ENCODE data around the gene UBE3A.

UBE3A gene

GRCh38 chr15:25408929-25409328, 29.9 kb downstream of the UBE3A start:
- no peak for TF ChIP-seq CTCF (conservative IDR thresholded peaks at IDR 0.05; ENCODE audit: control insufficient read depth, insufficient read depth, low read depth, low read length)
- no peak overlapping the region for H3K4me3 ChIP-seq (ENCODE audit: control insufficient read depth, low read depth, low read length)
- no peak for DNase-seq (ENCODE audit: low read depth)

GRCh38 chr15:25408428-25408827, 30.4 kb downstream of the UBE3A start:
- no peak for DNase-seq (ENCODE audit: low read depth)
- no peak overlapping the region for H3K4me3 ChIP-seq (ENCODE audit: control insufficient read depth, low read depth, low read length)
- TF ChIP-seq CTCF (conservative IDR thresholded peaks at IDR 0.05; ENCODE audit: control insufficient read depth, insufficient read depth, low read depth, low read length), result no peak

GRCh38 chr15:25407950-25408349, 30.9 kb downstream of the UBE3A start:
- no peak overlapping the region for H3K4me3 ChIP-seq (ENCODE audit: control insufficient read depth, low read depth, low read length)
- TF ChIP-seq CTCF (conservative IDR thresholded peaks at IDR 0.05; ENCODE audit: control insufficient read depth, insufficient read depth, low read depth, low read length), result no peak

GRCh38 chr15:25406846-25407245, 32.0 kb downstream of the UBE3A start:
- TF ChIP-seq CTCF (conservative IDR thresholded peaks at IDR 0.05; ENCODE audit: control insufficient read depth, insufficient read depth, low read depth, low read length), result no peak
- H3K4me3 ChIP-seq (ENCODE audit: control insufficient read depth, low read depth, low read length), result no peak overlapping the region
- no peak for DNase-seq (ENCODE audit: low read depth)

More at GRCh38 chr15:25407950-25408349, 30.9 kb downstream of the UBE3A start:
- DNase-seq (ENCODE audit: low read depth), result no peak

GRCh38 chr15:25406261-25406660, 32.6 kb downstream of the UBE3A start:
- no peak for DNase-seq (ENCODE audit: low read depth)
- no peak for TF ChIP-seq CTCF (conservative IDR thresholded peaks at IDR 0.05; ENCODE audit: control insufficient read depth, insufficient read depth, low read depth, low read length)
- H3K4me3 ChIP-seq (ENCODE audit: control insufficient read depth, low read depth, low read length), result no peak overlapping the region

- no peak for TF ChIP-seq CTCF (conservative IDR thresholded peaks at IDR 0.05; ENCODE audit: control insufficient read depth, insufficient read depth, low read depth, low read length)
- no peak overlapping the region for H3K4me3 ChIP-seq (ENCODE audit: control insufficient read depth, low read depth, low read length)
- no peak for DNase-seq (ENCODE audit: low read depth)
Observed at GRCh38 chr15:25403771-25404170, 35.1 kb downstream of the UBE3A start.

GRCh38 chr15:25402342-25402741, 36.5 kb downstream of the UBE3A start:
- DNase-seq (ENCODE audit: low read depth), result no peak
- H3K4me3 ChIP-seq (ENCODE audit: control insufficient read depth, low read depth, low read length), result no peak overlapping the region
- no peak for TF ChIP-seq CTCF (conservative IDR thresholded peaks at IDR 0.05; ENCODE audit: control insufficient read depth, insufficient read depth, low read depth, low read length)

All from fibroblast of mammary gland (primary cell).